ENCODE measurements around the gene FBXO10.
A peak's percentile ranks its signal among the peaks of the same experiment; 100 is the strongest.
"Not testable (repeated sequence)": the region's sequence is repeated elsewhere in the genome, so short reads cannot be mapped to it uniquely, and the experiment has no call there.

FBXO10 gene

GRCh38 chr9:37510053-37510452, 66.1 kb downstream of the FBXO10 start:
- DNase-seq, result not testable (repeated sequence)

GRCh38 chr9:37509536-37509935, 66.6 kb downstream of the FBXO10 start:
- no peak for DNase-seq

- DNase-seq, result no peak
Measured at GRCh38 chr9:37508834-37509206, 67.4 kb downstream of the FBXO10 start.

- no peak for DNase-seq
Measured at GRCh38 chr9:37508135-37508833, 67.9 kb downstream of the FBXO10 start.

GRCh38 chr9:37507566-37508134, 68.5 kb downstream of the FBXO10 start:
- no peak for DNase-seq

- no peak for DNase-seq
Measured at GRCh38 chr9:37504605-37505004, 71.6 kb downstream of the FBXO10 start.

GRCh38 chr9:37503736-37504135, 72.4 kb downstream of the FBXO10 start:
- DNase-seq, result no peak

GRCh38 chr9:37501957-37502596, 74.1 kb downstream of the FBXO10 start:
- DNase-seq, result no peak

GRCh38 chr9:37499297-37499696, 76.9 kb downstream of the FBXO10 start:
- no peak for DNase-seq

GRCh38 chr9:37498457-37498856, 77.7 kb downstream of the FBXO10 start:
- DNase-seq, result no peak

GRCh38 chr9:37497320-37497719, 78.9 kb downstream of the FBXO10 start:
- no peak for DNase-seq

GRCh38 chr9:37496020-37496419, 80.2 kb downstream of the FBXO10 start:
- no peak for DNase-seq

GRCh38 chr9:37495571-37495970, 80.6 kb downstream of the FBXO10 start:
- DNase-seq, result no peak

GRCh38 chr9:37491939-37492338, 84.2 kb downstream of the FBXO10 start:
- no peak for DNase-seq

GRCh38 chr9:37486616-37487548, 89.3 kb downstream of the FBXO10 start:
- DNase-seq, result no peak

GRCh38 chr9:37486256-37486615, 89.9 kb downstream of the FBXO10 start:
- no peak for DNase-seq

- DNase-seq, result peak; percentile 43 to 79
Measured at GRCh38 chr9:37485389-37486255, 90.6 kb downstream of the FBXO10 start, which contains the start of gene POLR1E. TSS of gene POLR1E (plus strand) at chr9:37485948. CDS start at chr9:37486048, 100 bp downstream.

- no peak for DNase-seq
Measured at GRCh38 chr9:37480759-37481158, 95.4 kb downstream of the FBXO10 start.

- DNase-seq, result not testable (repeated sequence)
Measured at GRCh38 chr9:37477987-37478619, 98.1 kb downstream of the FBXO10 start.

GRCh38 chr9:37477443-37477842, 98.7 kb downstream of the FBXO10 start:
- not testable (repeated sequence) for DNase-seq

- DNase-seq, result no peak
Measured at GRCh38 chr9:37476930-37477329, 99.2 kb downstream of the FBXO10 start.

GRCh38 chr9:37474438-37474837, 101.7 kb downstream of the FBXO10 start:
- no peak for DNase-seq

Data from NCI-H187 (cell line).